Breast epithelium (tissue), 3 donors: ENCODE data around the gene HLTF.

ENCODE experiments used
- CTCF ChIP-seq, 3 donors: fragments of 450-650 bp; IDR thresholded peaks; one replicate each; pipeline ENCODE4 v1.5.1; 2016 to 2017; ENCODE audit warnings: antibody characterized with exemption in 3 of 3, mild to moderate bottlenecking in 3 of 3, moderate library complexity in 3 of 3
- POLR2AphosphoS5 ChIP-seq, 3 donors: sonication (generic); formaldehyde crosslinking; IDR thresholded peaks; one replicate each; pipeline ENCODE4 v1.6.1; 2017; ENCODE audit warnings: antibody characterized with exemption in 3 of 3

DNA sequence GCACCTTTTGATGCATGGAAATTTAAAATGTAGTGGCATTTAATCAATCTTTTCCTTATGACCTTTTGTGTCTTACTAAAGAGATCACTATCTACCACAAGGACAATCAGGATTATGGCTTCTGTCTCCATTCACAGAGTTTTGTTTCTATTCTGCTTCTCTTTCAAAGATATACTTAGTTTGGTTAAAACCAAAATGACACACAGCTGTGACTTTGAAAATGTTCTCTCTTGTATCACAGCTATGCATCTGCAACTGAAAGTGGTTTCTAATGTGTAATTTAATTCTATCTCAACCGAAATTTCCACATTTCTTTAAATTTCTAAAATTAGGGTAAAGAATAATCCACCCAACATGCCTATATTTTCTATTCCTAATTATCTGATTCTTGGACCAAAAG, 27.7 kb downstream of the HLTF start:
- TF ChIP-seq POLR2AphosphoS5 (IDR thresholded peaks at IDR 0.05) (no peak), CTCF (IDR thresholded peaks at IDR 0.05) (no peak)
